HG03575 (cell line): Measurements from ENCODE around the gene SSBP3.

Experiments
- ATAC-seq: cut with Tn5 transposase; IDR thresholded peaks from one replicate; pipeline ENCODE4 v1.9.1; 2021; ENCODE audit not compliant: unreplicated experiment, insufficient number of reproducible peaks, low FRiP score; ENCODE audit errors: extremely low read depth

The SSBP3 gene

DNA sequence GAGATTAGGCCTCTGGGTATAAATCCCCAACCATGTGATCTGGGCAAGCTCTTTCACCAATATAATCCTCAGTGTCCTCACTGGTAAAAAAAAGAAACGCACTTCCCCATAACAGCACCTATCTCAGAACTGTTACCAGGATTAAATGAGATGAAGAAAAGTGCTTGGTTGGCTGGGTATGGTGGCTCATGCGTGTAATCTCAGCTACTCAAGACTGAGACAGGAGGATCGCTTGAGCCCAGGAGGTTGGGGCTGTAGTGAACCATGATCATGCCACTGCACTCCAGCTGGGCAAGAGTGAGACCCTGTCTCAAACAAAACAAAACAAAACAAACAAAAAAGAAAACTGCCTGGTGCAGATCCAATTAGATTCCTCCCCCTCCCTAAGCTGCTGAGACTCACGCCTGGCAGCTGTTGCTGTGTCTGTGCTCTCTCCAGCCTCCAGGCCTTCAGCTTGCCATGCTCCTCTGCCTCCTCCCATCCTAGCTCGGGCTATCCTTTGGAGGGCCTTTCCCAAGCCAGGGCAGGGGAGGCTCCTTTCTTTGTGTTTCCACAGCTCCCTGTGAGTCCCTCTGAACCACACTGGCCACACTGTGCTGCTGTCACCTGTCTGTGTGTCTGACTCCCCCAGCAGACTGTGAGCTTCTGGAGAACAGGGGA is 225.4 kb downstream of the SSBP3 start:
- ATAC-seq, result no peak

DNA sequence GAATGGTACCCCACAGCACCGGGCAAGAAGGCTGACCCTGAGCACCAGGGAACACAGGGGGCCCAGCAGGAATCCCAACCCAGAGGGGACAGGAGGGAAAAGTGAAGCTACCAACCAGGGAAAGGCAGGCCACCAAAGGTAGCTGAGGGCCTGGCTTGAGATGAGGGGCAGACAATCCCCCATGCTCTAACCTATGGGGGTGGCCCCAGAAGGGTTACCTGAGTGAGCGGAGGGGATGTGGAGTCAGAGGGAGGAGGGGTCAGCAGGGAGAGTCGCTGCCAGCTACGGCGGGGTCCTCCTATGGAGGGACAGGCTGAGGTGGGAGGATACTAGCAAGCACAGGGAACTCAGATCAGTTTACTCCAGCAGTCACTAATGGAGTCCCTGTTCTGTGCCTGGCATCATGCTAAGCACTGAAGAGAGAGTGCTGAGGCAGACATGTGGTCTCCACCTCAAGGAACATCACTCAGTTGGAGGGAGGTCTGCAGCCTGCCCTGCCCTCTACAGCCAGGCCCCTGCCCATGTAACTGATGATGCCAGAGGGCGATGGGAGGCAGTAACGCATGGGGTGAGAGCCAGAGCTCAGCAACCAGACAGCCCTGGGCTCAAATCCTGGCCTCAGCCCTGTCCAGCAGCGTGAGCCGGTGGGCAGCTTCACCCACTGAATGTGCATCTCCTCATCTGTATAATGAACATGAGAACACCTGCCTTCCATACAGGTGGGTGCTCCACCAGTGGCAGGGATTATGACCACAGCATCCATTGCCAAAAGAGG is 227.7 kb downstream of the SSBP3 start:
- ATAC-seq, result no peak

GRCh38 chr1:54177726-54178125 is 228.5 kb downstream of the SSBP3 start:
- ATAC-seq, result no peak

- ATAC-seq, result no peak
Measured at GRCh38 chr1:54176621-54177327, 229.4 kb downstream of the SSBP3 start.
